ENCODE results near the gene LHX6. TPM values are rescaled to one million over a fixed set of nuclear protein-coding genes. Genes with fewer than 3 reads are reported as not detected.
A peak's percentile ranks its signal among the peaks of the same experiment; 100 is the strongest.

LHX6 gene
- total RNA-seq, 1 donor from 2014 or later = 8.1 TPM

DNA sequence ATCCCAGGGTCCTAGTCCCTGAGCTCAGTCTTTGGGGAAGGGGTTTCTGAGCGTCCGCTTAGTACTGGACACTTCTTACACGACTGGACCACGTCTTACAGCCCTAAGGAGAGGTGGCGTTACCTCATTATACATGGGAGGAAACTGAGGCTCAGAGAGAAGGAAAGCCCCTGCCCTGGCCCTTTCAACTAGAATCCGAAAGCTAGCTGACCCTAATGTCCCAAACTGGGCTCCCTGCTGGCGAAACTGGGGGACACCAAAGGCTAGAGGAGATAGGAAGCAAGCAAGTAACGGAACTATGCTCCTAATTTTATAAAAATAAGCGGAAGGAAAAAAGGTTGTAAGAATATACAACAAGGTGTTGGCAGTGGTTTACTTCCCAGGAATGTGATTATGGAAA lies 14.2 kb downstream of the LHX6 start:
- peaks cover 80% of the 10 kb centered on the region for H3K27me3 ChIP-seq (ENCODE audit: low read depth)
- peaks cover 16% of the 10 kb centered on the region for H3K4me1 ChIP-seq
- H3K4me3 ChIP-seq = peak overlapping the region; percentile 49
- no peak overlapping the region for H3K27ac ChIP-seq
- no peak for DNase-seq
- H3K36me3 ChIP-seq = no peaks in the 10 kb centered on the region
- ATAC-seq = no peak
- TF ChIP-seq, protein P1, sequence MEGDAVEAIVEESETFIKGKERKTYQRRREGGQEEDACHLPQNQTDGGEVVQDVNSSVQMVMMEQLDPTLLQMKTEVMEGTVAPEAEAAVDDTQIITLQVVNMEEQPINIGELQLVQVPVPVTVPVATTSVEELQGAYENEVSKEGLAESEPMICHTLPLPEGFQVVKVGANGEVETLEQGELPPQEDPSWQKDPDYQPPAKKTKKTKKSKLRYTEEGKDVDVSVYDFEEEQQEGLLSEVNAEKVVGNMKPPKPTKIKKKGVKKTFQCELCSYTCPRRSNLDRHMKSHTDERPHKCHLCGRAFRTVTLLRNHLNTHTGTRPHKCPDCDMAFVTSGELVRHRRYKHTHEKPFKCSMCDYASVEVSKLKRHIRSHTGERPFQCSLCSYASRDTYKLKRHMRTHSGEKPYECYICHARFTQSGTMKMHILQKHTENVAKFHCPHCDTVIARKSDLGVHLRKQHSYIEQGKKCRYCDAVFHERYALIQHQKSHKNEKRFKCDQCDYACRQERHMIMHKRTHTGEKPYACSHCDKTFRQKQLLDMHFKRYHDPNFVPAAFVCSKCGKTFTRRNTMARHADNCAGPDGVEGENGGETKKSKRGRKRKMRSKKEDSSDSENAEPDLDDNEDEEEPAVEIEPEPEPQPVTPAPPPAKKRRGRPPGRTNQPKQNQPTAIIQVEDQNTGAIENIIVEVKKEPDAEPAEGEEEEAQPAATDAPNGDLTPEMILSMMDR (IDR thresholded peaks at IDR 0.05) = no peak
- no peaks in the 10 kb centered on the region for H3K9me3 ChIP-seq
- intact Hi-C loops (cut with DNase I) = no loop called here

DNA sequence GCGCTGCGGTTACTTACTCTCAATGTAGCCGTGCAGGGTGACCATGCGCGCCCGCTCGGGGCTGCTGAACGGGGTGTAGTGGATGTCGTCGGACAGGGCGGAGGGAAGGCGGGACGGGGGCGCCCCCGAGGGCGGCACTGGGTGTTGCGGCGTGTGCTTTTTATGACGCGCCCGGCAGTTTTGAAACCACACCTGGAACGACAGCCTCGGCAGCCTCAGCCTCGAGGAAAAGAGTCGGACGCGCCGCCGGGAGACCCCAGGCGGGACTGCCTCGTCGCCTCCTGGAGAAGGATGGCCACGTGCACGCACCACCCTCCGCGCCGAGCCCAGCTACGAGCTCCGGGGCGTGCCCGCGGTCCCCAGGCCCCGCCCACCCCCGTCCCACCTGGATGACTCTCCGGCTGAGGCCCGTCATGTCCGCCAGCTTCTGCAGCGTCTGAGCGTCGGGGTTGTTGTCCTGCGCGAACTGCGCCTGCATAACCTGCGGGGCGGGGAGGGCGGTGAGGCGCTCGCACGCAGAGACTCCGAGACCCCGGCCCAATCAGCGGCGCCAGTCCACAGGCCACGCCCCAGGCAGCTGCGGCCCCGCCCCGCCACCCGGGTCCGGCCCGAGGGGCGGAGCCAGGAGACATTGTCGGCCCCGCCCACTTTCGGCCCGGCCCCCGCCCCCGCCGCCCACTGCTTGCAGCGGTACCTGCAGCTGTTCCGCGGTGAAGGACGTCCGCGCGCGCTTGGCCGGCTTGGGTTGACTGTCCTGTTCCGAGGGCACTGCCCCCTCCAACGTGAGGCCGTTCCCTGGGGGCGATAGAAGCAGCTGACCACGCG lies 15.0 kb downstream of the LHX6 start:
- DNase-seq (no peak), ATAC-seq (peak; percentile 70 to 79)
- Histone ChIP-seq H3K9me3 (no peaks in the 10 kb centered on the region), H3K4me3 (peak overlapping the region; percentile 49), H3K27ac (no peak overlapping the region), H3K27me3 (ENCODE audit: low read depth) (peaks cover 73% of the 10 kb centered on the region), H3K36me3 (no peaks in the 10 kb centered on the region), H3K4me1 (peaks cover 9% of the 10 kb centered on the region)
- TF ChIP-seq, protein P1 (IDR thresholded peaks at IDR 0.05) = no peak
- intact Hi-C loops (cut with DNase I) = no loop called here

DNA sequence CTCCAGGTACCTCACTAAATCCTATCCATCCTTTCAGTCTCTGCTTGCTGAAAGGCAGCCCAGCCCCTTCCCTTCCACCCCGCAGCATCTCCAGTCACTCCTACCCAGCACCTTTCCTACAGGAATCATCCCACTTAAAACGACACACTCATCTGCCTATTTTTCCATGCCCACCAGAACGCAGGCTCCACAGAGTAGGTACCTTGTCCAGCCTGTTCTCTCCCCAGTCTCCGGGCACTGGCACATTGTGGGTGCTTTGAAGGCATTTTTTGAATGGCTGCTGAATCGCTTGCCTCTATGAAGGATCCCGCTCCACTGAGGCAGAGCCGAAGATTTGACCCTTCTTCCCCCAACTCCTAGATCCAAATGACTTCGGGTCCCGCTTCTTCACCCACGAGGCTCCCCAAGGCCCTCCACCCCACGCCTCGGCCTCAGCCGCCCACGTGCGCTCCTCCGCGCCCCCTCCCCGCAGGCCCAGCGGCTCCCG lies 15.6 kb downstream of the LHX6 start:
- no peak overlapping the region for H3K27ac ChIP-seq
- H3K36me3 ChIP-seq = no peaks in the 10 kb centered on the region
- H3K4me1 ChIP-seq = peaks cover 8% of the 10 kb centered on the region
- no peak for DNase-seq
- ATAC-seq = no peak
- peaks cover 66% of the 10 kb centered on the region for H3K27me3 ChIP-seq (ENCODE audit: low read depth)
- no peaks in the 10 kb centered on the region for H3K9me3 ChIP-seq
- intact Hi-C loops (cut with DNase I) = no loop called here
- TF ChIP-seq, protein P1 (IDR thresholded peaks at IDR 0.05) = no peak
- peak overlapping the region; percentile 49 for H3K4me3 ChIP-seq

DNA sequence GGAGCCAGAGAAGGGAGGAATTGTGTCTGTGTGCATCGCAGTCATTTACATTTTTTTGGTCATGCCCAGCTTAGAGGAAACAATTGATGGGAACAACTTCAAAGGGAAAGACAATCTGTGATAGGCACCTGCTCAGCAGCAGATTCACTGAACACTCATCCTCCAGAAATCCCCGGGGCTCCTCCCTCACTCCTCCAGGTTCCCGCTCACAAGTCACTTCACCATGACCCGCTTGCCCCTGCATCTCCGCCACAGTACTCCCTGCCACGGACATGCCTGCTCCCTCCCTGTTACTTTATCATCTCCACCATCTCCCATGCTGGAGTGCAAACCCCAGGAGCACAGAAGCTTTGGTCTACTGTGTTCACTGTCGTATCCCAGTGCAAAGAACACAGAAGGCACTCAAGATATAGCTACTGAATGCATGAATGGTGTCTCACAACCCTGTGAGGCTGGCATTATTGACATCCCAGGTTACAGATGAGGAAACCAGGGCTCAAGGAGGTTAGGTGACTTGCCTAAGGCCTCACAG lies 16.2 kb downstream of the LHX6 start:
- Histone ChIP-seq H3K9me3 (no peaks in the 10 kb centered on the region), H3K27me3 (ENCODE audit: low read depth) (peaks cover 60% of the 10 kb centered on the region), H3K27ac (no peak overlapping the region), H3K36me3 (no peaks in the 10 kb centered on the region), H3K4me3 (no peak overlapping the region), H3K4me1 (peaks cover 8% of the 10 kb centered on the region)
- ATAC-seq (no peak), DNase-seq (no peak)
- TF ChIP-seq, protein P1 (IDR thresholded peaks at IDR 0.05) = no peak
- intact Hi-C loops (cut with DNase I) = no loop called here

DNA sequence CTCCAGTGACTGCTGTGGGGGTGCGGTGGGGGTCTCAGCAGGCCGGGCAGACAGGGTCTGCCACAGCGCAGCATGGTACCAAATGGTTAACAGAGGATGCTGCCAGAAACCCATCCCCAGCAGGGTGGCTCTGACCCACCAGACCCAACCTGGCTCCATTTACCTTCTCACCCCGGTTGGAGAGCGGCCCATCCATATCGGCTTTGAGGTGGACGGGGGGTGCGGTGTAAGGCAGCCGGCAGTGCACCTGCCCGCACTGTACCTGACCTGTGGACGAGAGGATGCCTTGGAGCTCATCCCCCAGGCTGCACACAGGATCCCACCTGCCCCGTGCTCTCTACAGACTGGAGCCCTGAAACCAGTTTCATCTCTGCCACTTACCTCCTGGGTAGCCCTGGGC lies 19.3 kb downstream of the LHX6 start:
- Histone ChIP-seq H3K9me3 (no peaks in the 10 kb centered on the region), H3K4me3 (no peak overlapping the region), H3K4me1 (peaks cover 8% of the 10 kb centered on the region), H3K36me3 (no peaks in the 10 kb centered on the region), H3K27me3 (ENCODE audit: low read depth) (peaks cover 35% of the 10 kb centered on the region), H3K27ac (no peak overlapping the region)
- ATAC-seq (no peak), DNase-seq (no peak)
- TF ChIP-seq, protein P1 (IDR thresholded peaks at IDR 0.05) = no peak
- intact Hi-C loops (cut with DNase I) = no loop called here
